ENCODE data around the gene ECHDC1.
"Not testable (repeated sequence)": the region's sequence is repeated elsewhere in the genome, so short reads cannot be mapped to it uniquely, and the experiment has no call there.

ECHDC1 gene

DNA sequence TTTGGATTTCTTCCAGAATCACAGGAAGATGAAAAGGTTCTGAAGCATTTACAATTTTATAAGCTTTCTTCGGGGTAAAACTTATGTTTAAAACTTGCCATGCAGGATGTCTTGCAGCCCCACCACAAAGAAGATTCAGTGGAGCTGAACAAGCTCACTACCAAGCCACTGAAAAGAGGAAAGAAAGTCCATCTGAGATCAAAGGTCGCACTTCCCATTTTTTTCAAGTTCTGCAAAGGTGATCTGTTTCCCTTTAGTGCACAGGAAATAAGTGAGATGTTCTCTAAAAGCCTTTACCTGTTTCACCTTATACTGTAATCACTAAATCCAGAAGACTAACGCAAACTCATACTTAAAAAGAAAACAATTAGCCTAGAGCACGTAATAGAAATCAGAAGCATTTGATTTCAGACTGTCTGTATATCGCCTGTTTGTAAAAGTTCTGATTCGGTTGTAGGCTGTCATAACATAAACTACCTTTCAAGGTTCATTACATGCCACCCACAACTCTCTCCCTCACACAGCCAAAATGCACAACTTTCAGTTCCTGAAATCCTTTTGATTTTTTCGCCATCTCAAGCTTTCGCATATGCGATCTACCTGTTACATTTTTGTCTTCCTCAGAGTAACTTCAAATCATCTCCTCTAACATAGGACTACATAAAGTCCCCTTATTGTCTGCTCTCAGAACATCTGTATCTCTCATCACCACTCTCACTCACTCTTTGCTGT is 1.8 kb downstream of the ECHDC1 start:
- DNase-seq (ENCODE audit: low spot score): no peak

DNA sequence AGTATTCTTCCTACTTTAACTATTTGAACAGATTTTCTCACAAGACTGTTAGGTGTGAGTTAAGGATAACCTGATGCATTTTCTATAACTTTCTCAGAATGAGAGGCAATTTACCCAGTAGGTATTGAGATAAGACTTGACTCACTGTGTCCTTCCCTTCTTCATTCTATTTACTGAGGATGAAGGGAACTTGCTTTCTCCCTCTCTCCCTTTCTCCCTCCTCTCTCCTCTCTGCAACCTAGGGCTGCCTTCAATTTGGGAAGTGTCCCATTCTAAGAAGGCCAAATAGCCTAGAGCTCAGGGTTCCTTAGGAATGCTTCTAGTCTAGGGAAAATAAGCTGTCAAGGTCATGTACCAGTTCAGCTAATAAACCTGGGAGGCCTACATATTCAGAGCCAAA is 3.2 kb downstream of the ECHDC1 start:
- no peak for DNase-seq (ENCODE audit: low spot score)

DNA sequence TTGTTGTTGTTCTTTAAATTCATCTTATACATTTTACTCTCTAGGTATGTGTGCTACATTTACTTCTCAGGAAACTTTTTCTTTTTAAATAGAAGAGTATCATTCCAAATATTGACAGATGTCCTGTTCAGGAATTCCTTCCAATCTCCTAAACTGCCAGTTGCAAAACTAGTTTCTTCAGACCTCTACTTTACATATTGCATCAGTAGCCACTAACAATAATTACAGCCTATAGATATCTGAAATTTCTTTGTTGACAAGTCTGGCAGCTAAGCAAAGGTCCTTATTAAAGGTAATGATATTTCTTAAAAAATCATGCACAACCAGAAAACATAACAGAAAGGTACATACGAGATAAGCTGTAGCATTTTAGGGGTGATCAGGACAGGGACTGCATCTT is 4.5 kb downstream of the ECHDC1 start:
- no peak for DNase-seq (ENCODE audit: low spot score)

DNA sequence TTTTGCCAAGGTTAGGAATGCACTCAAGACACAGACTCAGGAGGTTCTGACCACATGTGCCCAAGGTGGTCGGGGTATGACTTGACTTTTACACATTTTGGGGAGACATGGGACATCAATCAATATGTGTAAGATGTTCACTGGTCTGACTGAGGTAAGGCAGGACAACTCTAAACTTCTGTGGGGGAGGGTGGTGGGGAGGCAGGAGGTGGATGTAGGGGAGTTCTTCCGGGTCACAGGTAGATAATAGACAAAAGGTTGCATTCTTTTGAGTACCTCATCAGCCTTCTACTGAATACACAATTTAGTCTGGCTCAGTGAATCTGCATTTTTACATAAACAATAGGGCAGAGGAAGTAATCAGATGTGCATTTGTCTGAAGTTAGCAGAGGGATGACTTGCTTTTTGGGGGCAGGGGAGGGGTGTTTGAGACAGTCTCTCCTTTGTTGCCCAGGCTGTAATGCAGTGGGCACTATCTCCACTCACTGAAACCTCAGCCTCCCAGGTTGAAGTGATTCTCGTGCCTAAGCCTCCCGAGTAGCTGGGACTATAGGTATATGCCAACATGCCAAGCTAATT is 10.9 kb downstream of the ECHDC1 start:
- DNase-seq (ENCODE audit: low spot score): no peak

DNA sequence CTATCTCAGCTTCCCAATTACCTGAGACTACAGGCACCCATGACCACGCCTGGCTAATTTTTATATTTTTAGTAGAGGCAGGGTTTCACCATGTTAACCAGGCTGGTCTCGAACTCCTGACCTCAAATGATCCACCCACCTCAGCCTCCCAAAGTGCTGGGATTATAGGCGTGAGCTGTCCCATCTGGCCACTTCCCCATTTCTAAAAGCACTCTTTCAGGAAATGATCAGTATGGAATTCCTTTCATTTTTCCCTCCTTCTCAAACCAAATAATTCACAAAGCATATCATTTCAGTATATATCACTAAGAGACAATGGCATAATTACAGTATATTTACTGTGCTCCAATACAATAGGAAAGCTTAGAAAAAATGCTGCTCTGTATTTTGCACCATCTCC is 12.2 kb downstream of the ECHDC1 start:
- not testable (repeated sequence) for DNase-seq (ENCODE audit: low spot score)

DNA sequence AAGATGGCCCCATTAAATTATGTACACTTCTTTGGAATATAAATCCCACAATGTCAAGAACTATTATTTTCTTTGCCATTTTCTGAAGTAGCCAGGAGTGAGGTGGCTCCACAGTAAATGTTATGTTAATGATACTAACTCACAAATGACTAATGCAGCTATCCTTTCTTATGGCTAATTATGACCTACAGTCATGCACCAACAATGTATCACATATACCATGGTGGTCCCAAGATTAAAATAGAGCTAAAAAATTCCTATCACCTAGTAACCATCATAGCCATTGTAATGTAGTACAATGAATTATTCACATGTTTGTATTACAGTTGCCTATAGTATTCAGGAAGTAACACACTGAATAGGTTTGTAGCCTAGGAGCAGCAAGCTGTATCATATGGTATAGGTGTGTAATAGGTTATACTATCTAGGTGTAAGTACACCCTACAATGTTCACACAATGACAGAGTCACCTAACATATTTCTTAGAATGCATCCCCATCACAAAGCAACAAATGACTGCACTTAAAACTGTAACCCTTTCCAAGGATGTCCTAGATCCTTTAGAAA is 15.3 kb downstream of the ECHDC1 start:
- DNase-seq (ENCODE audit: low spot score): peak; percentile 71

DNA sequence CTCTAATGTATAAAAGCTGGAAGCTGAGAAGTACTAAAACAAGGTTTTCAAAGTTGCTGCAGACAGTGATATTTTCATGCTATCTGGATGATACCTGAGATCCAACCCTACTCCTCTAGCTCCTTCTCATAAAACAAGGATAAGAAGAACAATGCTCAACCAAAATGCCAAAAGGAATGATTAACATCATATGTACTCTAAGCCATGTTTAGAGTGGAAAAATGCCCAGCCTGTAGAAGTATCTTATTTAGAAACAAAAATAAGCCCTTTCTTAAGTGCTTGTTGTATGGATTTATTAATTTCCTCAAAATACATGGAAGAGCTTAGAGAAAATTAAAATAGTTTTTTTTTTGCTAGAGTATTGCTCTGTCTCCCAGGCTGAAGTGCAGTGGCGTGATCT is 23.7 kb downstream of the ECHDC1 start:
- DNase-seq (ENCODE audit: low spot score): no peak

DNA sequence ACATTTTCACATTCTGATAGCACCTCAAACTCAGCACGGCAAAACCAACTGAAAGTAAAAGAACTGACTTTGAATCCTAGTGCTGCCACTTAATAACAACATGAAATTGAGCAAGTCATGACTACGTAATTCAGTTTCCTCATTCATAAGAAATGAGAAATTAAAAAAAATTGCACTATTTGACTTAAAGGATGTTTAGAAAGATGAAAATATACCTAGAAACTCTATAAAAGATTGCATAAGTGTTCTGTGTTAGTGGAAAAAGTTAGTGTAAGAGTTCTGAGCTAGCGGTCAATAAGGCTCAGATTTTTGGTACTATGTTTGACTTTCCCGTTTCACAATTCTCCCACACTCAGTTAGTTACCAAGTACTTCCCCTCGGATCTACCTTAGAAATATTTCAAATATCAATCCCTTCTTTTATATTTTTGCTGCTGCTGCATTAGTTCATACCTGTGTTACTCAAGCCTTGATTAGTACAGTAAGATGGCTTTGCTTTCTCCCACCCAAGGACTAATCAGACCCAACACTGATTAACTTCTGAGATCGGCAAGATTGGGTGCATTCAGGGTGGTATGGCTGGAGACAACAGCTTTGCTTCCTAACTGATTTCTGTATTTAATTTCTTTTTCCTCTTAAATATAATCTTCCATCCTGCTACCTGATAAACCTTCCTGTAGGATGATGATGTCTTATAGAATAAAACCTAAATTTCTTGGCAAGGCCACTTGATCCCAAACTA is 25.9 kb downstream of the ECHDC1 start:
- no peak for DNase-seq (ENCODE audit: low spot score)

DNA sequence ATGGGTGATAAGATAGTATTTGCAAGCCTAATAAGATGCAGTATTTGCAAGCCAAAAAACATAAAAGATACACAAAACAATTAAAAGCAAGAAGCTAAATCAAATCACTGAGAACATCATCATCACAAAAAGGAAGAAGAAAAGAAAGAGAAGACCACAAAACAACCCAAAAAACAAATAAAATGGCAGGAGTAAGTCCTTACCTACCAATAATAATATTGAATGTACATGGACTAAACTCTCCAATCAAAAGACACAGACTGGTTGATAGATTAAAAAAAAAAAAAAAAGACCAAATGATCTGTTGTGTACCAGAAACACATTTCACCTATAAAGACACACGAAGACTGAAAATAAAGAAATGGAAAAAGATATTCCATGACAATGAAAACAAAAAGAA is 37.7 kb downstream of the ECHDC1 start:
- DNase-seq (ENCODE audit: low spot score): no peak

DNA sequence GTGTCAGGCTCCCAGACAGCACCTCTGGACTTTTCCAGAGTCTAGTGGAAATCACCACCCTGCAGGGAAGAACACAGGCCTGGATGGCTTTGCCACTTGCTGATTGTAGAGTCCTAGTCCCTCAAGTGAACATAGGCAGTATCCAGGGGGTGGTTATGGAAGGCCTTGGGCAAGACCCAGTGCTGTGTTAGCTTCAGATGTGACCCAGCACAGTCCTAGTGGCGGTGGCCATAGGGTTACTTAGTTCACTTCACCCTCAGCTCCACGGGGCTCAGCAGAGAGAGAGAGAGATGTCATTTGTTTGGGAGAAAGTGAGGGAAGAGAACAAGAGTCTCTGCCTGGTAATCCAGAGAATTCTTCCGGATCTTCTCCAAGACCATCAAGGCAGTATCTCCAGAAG is 39.5 kb downstream of the ECHDC1 start:
- DNase-seq (ENCODE audit: low spot score): no peak

DNA sequence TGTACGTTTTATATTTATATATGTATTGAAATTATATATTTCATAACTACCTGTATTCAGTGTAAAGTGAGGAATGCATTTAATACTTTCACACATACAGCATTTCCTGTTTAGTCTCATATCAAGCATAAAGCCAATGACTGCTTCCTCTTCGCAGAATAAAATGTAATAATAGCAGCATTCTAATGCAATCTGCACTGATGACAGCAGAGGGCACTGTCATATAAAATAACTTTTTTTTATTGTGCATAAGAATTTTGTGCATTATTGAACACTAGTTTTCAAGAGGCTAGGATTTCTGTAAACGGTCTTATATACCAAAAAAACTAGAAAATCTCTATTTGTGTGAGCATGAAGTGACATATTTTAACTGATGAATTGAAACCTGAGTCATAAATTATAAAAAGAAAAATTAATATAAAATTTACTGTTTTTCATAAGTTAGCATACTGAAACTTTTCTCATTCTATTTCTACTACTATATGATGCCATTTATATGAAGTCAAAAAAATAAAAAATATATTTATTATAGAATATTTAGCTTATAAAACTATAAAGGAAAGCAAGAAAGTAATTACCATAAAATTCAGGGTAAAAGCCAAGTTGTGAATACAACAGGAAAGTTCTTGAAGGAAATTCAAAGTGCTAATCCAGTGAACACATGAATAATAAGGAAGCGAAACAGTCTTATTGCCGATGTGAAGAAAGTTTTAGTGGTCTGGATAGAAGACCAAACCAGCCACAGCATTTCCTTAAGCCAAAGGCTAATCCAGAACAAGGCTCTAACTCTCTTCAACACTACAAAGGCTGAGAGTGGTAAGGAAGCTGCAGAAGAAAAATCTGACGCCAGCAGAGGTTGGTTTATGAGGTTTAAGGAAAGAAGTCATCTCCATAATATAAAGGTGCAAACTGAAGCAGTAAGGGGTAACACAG is 40.4 kb downstream of the ECHDC1 start:
- peak; percentile 61 for DNase-seq (ENCODE audit: low spot score)

DNA sequence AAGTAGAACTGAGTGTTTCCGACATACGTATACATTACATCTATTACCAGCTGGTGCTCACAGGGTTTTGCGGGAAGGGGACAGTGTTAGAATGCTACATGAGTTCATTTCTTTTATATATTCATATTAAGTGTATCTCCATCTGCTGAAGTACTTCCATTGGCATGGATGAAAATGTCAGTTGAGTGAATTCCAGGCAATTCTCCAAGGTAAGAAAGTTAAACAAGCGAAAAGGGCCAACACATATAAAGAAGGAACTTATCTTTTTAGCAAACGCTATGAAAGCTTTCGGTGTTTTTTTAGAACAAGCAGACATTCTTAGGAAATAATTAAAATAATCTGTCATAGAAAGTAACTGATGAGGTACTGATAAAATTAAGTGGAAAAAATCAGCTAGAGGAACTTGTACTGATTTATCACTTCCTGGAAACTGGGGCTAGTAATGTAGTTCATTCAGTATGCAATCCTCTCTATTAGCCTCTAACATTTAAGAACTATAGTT is 42.2 kb downstream of the ECHDC1 start:
- no peak for DNase-seq (ENCODE audit: low spot score)

DNA sequence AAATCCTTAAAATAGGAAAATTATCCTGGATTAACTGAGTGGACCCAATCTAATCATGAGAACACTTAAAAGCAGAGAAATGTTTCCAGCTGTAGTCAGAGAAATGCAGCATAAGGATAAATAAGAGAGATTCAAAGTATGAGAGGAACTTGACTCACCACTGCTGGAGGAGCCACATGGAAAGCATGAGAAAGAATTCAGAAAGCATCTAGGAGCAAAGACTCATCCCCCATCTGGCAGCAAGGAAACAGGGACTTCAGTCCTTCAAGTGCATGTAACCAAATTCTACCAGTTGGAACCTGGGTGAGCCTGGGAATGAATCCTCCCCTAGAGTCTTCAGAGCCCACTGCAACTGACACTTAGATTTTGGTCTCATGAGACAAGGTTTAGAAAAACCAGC is 43.0 kb downstream of the ECHDC1 start:
- peak; percentile 69 for DNase-seq (ENCODE audit: low spot score)

DNA sequence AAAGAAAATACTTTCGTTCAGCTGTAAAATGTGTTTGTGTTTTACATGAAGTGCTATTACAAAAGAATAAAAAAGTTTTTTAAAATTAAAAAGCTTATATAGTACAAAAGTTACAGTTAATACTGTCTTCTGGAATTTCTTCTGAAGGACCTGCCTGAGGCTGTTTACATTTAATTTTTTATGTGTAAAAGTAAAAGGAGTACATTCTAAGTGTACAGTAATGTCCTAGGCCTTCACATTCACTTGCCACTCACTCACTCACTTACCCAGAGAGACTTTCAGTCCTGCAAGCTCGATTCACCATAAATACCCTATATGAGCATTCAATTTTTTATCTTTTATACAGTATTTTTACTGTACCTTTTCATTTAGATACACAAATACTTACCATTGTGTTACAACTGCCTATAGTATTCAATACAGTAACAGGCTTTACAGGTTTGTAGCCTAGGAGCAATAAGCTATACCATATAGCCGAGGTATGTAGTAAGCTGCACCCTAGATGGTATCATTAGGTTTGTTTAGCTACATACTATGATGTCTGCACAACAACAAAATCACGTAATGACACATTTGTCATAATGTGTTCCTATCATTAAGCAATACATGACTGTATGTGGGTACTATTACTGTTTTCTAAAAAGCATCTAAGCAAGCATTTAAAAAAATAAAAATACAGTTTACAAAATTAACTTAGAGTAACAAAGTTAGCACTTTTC is 43.7 kb downstream of the ECHDC1 start:
- DNase-seq (ENCODE audit: low spot score): no peak

DNA sequence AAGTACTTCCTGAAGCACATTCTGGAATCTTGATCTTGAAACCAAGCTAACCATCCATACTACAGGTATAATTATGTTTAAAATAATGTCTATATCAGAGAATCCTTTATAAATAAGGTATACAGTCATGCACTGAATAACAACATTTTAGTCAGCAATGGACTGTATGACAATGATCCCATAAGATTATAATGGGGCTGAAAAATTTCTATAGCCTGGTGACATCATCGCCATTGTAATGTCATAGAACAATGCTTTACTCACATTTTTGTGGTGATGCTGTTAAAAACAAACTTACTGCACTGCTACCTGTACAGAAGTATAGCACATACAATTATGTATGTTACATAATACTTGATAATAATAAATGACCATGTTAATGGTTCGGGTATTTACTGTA is 44.9 kb downstream of the ECHDC1 start:
- DNase-seq (ENCODE audit: low spot score): no peak

DNA sequence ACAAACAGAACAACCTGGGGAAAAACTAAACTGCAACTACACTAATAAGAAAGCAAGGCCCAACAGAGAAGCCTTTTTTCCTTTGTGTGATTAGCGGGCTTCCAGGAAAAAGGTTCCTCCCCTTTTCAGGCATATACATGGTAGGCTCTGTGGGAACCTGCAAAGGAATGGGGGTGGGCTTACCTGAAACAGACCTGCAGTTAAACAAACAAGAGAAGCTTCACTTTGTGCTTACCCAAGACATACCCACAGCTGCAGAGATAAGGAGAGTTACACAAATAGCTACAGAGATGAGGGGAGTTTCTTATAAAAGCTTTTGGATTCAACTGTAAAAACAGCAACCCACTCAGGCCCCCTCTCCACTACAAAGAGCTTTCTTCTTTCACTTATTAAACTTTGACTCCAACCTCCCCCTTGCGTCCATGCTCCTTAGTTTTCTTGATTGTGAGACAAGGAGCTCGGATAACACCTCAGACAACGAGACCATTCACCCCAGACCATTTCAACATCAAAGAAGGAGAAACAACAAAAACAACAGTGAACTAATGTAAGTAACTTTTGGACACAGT is 45.8 kb downstream of the ECHDC1 start:
- no peak for DNase-seq (ENCODE audit: low spot score)

DNA sequence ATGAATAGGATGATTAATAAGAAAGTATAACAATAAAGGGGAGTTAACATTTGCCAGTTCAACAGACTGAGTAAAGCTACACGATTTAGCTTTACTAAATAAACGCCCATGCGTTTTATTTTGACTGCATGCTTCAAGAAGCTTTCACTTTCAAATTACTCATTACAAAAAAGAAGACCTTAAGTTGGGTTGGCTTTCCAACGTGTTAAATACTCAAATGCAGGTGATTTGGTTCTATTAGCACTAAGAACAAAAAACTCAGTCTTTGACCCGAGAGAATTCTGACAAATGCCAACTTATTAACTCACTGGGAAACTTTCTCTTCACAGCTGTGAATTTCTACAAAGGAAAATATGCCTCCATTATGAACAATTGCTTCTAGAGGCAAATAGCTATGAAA is 51.9 kb downstream of the ECHDC1 start:
- DNase-seq (ENCODE audit: low spot score): peak; percentile 28

DNA sequence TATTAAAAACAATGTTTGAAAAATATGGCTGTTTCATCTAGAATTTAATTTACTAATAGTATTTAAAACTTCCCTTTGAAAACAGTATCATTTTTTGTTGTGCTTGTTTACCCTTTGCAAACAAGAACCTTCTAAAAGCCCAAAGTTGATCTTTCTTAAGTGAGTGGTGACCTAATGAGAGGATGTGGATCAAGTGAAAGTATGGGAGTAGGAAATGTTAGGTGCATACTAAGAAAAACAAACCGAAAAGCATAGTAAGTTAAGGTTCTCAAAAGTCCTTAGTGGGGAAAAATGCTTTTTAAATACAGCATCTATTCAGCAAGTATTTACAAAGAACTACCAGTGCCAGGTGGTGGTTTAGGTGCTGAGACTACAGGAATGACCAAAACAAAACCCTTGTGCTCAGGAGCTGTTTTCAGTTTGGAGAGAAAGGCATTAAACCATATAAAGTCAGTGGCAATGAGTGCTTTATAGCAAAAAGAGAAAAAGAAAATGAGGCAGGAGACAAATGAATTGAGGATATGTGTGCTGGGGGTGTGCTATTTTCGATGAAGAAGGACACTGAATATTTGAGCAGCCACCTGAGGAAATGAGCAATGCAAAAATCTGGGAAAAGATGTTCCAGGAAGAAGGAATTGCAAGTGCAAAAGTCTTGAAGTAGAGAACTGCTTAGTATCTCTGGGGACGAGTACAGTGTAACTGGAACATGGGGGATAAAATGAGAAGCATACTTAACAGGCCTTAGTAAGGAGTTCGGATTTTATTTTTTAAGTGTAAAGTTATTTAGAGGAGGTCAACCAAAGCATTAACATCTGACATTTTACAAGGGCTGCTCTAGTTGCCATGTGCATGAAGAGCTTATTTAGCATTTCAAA is 52.8 kb downstream of the ECHDC1 start:
- DNase-seq (ENCODE audit: low spot score): no peak

DNA sequence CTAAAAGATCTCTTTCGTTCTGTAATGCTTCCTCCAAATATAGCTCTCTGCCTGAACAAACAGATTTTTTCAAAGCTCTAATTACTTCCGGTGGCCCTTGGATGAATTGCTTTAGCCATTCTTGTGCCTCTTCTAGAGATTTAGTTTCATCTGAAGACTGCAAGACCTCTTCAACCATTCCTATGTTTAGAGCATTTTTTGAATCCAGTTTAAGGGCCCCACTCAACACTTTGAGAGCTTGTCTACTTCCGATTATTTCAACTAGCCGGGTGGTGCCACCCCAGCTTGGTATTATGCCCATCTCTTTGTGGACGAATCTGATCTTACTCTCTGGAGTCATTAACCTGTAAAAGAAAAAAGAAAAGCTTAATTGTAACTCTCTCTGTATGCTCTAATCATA is 53.5 kb downstream of the ECHDC1 start:
- DNase-seq (ENCODE audit: low spot score): no peak

DNA sequence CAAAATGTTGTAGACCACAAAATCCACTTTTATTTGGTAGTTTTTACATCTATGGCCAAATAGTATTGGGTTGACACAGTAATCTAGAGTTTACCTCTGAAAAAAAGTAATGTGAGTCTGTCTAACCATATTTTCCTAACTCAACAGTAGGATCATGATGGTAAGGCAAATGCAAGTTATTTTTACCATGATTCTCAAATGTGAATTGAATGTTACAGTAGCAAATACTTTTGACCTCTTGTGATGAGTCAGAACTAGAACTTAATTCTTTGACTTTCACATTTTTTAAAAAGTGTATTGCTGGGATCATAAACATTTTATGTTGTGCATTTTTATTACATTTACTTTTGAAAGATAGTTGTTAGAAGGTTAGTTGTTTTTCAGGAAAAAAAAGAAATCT is 54.7 kb downstream of the ECHDC1 start:
- DNase-seq (ENCODE audit: low spot score): no peak
